Stomach (tissue), 9 donors: ENCODE measurements around the gene LHFPL2. TPM values are rescaled to one million over a fixed set of nuclear protein-coding genes. Genes with fewer than 3 reads are reported as not detected.
A peak's percentile ranks its signal among the peaks of the same experiment; 100 is the strongest.

ENCODE experiments used
- DNase-seq, 2 donors: peaks; one replicate each; pipeline versions ENCODE4 v3.0.0 to v3.0.0-alpha.2; 2013 to 2019
- H3K27ac ChIP-seq, 5 donors: fragments of 200-600 bp in 4 of 5; sonication (generic) in 4 of 5; one replicate each; pipeline ENCODE4 v1.5.1; 2013 to 2019; ENCODE audit warnings: mild to moderate bottlenecking in 1 of 5, moderate library complexity in 1 of 5
- H3K27me3 ChIP-seq, 3 donors: fragments of 200-600 bp; sonication (generic); one replicate each; pipeline ENCODE4 v1.5.1; 2017 to 2019; ENCODE audit warnings: mixed run types in 1 of 3
- H3K36me3 ChIP-seq, 4 donors: fragments of 200-600 bp; sonication (generic); 1 replicate in 3 of 4; 2 replicates in 1 of 4; pipeline ENCODE4 v1.5.1; 2016 to 2019
- H3K4me1 ChIP-seq, 4 donors: fragments of 200-600 bp; sonication (generic); one replicate each; pipeline ENCODE4 v1.5.1; 2016 to 2019
- H3K4me3 ChIP-seq, 4 donors: fragments of 200-600 bp; sonication (generic) in 3 of 4; one replicate each; pipeline ENCODE4 v1.5.1; 2016 to 2019; ENCODE audit warnings: mild to moderate bottlenecking in 1 of 4
- H3K9me3 ChIP-seq, 4 donors: fragments of 200-600 bp; sonication (generic); one replicate each; pipeline ENCODE4 v1.5.1; 2016 to 2019
- CTCF ChIP-seq, 7 experiments: fragments of 450-650 bp in 4 of 7; fragments of 200-600 bp in 3 of 7; sonication (generic) in 3 of 7; IDR thresholded peaks; one replicate each; pipeline ENCODE4 v1.5.1; 2016 to 2019; ENCODE audit warnings: antibody characterized with exemption in 7 of 7, control low read depth in 2 of 7, mild to moderate bottlenecking in 1 of 7
- EP300 ChIP-seq: sonication (generic); formaldehyde crosslinking; IDR thresholded peaks from one replicate; pipeline ENCODE4 v1.6.1; 2017; ENCODE audit warnings: antibody characterized with exemption
- POLR2A ChIP-seq, 4 donors: fragments of 450-650 bp; IDR thresholded peaks; one replicate each; pipeline ENCODE4 v1.6.1; 2016; ENCODE audit warnings: antibody characterized with exemption in 4 of 4, control low read depth in 2 of 4, mild to moderate bottlenecking in 1 of 4, moderate library complexity in 1 of 4
- POLR2AphosphoS5 ChIP-seq, 3 donors: sonication (generic); formaldehyde crosslinking; IDR thresholded peaks; one replicate each; pipeline ENCODE4 v1.6.1; 2016; ENCODE audit warnings: antibody characterized with exemption in 3 of 3
- WGBS, 5 donors: extraction: QIAGEN DNeasy Blood & Tissue Kit in 3 of 5; methylation state at CpG; one replicate each; pipeline versions ENCODE4 v1.1.5 to v1.1.7; 2013 to 2018; 5-methylcytosine and 5-hydroxymethylcytosine counted together
- intact Hi-C: fragments of 100-400 bp; cut with DNase I; formaldehyde crosslinking; loops from one replicate; pipeline ENCODE4 v1.15.1; 2023; ENCODE audit warnings: low total_unique reads
- polyA plus RNA-seq, 3 donors: library from polyadenylated mRNA; stranded (reverse); fragments of 200-250 nt; gene quantifications; one replicate each; pipeline ENCODE4 v1.2.3, GENCODE V29; 2013
- total RNA-seq, 5 donors: library from RNA; depleted of rRNA; stranded (reverse); fragments of >200 nt; gene quantifications; one replicate each; pipeline versions ENCODE4 v1.1.0 to v1.2.3, GENCODE V29; 2014 to 2016
- donor health status: healthy with polysubstance abuse.
- donor health status: Bipolar disorder and iron deficiency.
- donor health status: healthy.

LHFPL2 gene
- total and polyA plus RNA-seq, 8 donors, result 3.7 to 53.6 (median 24.3) TPM

- H3K4me3 ChIP-seq, result peak overlapping the region; percentile 40 to 53 (median 52)
- peak overlapping the region in 4 of 5 donors; percentile 56 to 78 (median 72) for H3K27ac ChIP-seq
- 63 to 82% (median 75%) methylated on average over 18 of the region's 18 CpGs for WGBS, 5 donors
- peaks cover 15 to 76% (median 49%) of the 10 kb centered on the region in 4 donors for H3K4me1 ChIP-seq
- peak in 1 of 2 donors; percentile 56 for DNase-seq
- H3K27me3 ChIP-seq, result no peaks in the 10 kb centered on the region
- TF ChIP-seq POLR2A (IDR thresholded peaks at IDR 0.05) (no peak), EP300 (no peak), CTCF (IDR thresholded peaks at IDR 0.05) (no peak), POLR2AphosphoS5 (IDR thresholded peaks at IDR 0.05) (no peak)
- intact Hi-C loops, result no loop called here
- no peaks in the 10 kb centered on the region for H3K36me3 ChIP-seq
- no peaks in the 10 kb centered on the region for H3K9me3 ChIP-seq
Measured at GRCh38 chr5:78509145-78509865, 139.3 kb downstream of the LHFPL2 start.

GRCh38 chr5:78508186-78508765 is 140.3 kb downstream of the LHFPL2 start:
- intact Hi-C loops, result no loop called here
- peak in 1 of 2 donors; percentile 76 for DNase-seq
- TF ChIP-seq EP300 (no peak), CTCF (IDR thresholded peaks at IDR 0.05) (no peak), POLR2A (IDR thresholded peaks at IDR 0.05) (no peak), POLR2AphosphoS5 (IDR thresholded peaks at IDR 0.05) (no peak)
- no peaks in the 10 kb centered on the region for H3K36me3 ChIP-seq
- peak overlapping the region in 3 of 5 donors; percentile 5 to 78 (median 33) for H3K27ac ChIP-seq
- peaks cover 18 to 82% (median 51%) of the 10 kb centered on the region in 4 donors for H3K4me1 ChIP-seq
- H3K4me3 ChIP-seq, result peak overlapping the region in 2 of 4 donors; percentile 51 to 53
- 36 to 49% (median 44%) methylated on average over 3 of the region's 3 CpGs for WGBS, 5 donors
- no peaks in the 10 kb centered on the region for H3K27me3 ChIP-seq
- H3K9me3 ChIP-seq, result no peaks in the 10 kb centered on the region

- peaks cover 18 to 87% (median 51%) of the 10 kb centered on the region in 4 donors for H3K4me1 ChIP-seq
- no peaks in the 10 kb centered on the region for H3K27me3 ChIP-seq
- no peak for DNase-seq
- TF ChIP-seq POLR2AphosphoS5 (IDR thresholded peaks at IDR 0.05) (no peak), EP300 (no peak), CTCF (IDR thresholded peaks at IDR 0.05) (no peak), POLR2A (IDR thresholded peaks at IDR 0.05) (no peak)
- intact Hi-C loops, result no loop called here
- H3K9me3 ChIP-seq, result no peaks in the 10 kb centered on the region
- no peaks in the 10 kb centered on the region for H3K36me3 ChIP-seq
- 78 to 89% (median 83%) methylated on average over 2 of the region's 2 CpGs for WGBS, 5 donors
- peak overlapping the region in 1 of 4 donors; percentile 53 for H3K4me3 ChIP-seq
- peak overlapping the region in 1 of 5 donors; percentile 80 for H3K27ac ChIP-seq
Measured at GRCh38 chr5:78507531-78507930, 141.0 kb downstream of the LHFPL2 start.

- WGBS, 5 donors, result 62 to 83% (median 74%) methylated on average over 2 of the region's 2 CpGs
- H3K27me3 ChIP-seq, result no peaks in the 10 kb centered on the region
- H3K4me3 ChIP-seq, result peak overlapping the region in 1 of 4 donors; percentile 53
- TF ChIP-seq EP300 (no peak), POLR2A (IDR thresholded peaks at IDR 0.05) (no peak), POLR2AphosphoS5 (IDR thresholded peaks at IDR 0.05) (no peak)
- H3K4me1 ChIP-seq, result peaks cover 18 to 89% (median 55%) of the 10 kb centered on the region in 4 donors
- peak overlapping the region in 3 of 5 donors; percentile 66 to 80 (median 77) for H3K27ac ChIP-seq
- no peaks in the 10 kb centered on the region for H3K36me3 ChIP-seq
- DNase-seq, result peak in 1 of 2 donors; percentile 83
- intact Hi-C loops, result no loop called here
- no peaks in the 10 kb centered on the region for H3K9me3 ChIP-seq
Measured at GRCh38 chr5:78506261-78507024, 142.1 kb downstream of the LHFPL2 start.
